Ishikawa (cell line): ENCODE measurements around the gene CEACAM20.

ENCODE experiments used
- CREB1 ChIP-seq: IDR thresholded peaks from 2 replicates; pipeline ENCODE4 v1.6.1; 2012; ENCODE audit warnings: low read depth
- MAX ChIP-seq: IDR thresholded peaks from 2 replicates; pipeline ENCODE4 v1.6.1; 2012
- REST ChIP-seq: IDR thresholded peaks from 2 replicates; pipeline ENCODE4 v1.6.1; 2012; ENCODE audit warnings: low read depth, mild to moderate bottlenecking

- TF ChIP-seq MAX (no peak), CREB1 (no peak), REST (no peak)
Observed at GRCh38 chr19:44498988-44499387, 30.5 kb downstream of the CEACAM20 start.
